HG03280 (cell line): ENCODE data around the gene TOB1.
"Not testable (repeated sequence)": the region's sequence is repeated elsewhere in the genome, so short reads cannot be mapped to it uniquely, and the experiment has no call there.

ENCODE experiments used
- ATAC-seq: cut with Tn5 transposase; IDR thresholded peaks from one replicate; pipeline ENCODE4 v1.9.1; 2021; ENCODE audit warnings: mild to moderate bottlenecking, moderate library complexity; ENCODE audit not compliant: unreplicated experiment

Gene TOB1

GRCh38 chr17:50899005-50899460 is 32.9 kb upstream of the TOB1 start:
- ATAC-seq, result no peak

GRCh38 chr17:50898369-50899004 is 32.3 kb upstream of the TOB1 start:
- ATAC-seq, result no peak

DNA sequence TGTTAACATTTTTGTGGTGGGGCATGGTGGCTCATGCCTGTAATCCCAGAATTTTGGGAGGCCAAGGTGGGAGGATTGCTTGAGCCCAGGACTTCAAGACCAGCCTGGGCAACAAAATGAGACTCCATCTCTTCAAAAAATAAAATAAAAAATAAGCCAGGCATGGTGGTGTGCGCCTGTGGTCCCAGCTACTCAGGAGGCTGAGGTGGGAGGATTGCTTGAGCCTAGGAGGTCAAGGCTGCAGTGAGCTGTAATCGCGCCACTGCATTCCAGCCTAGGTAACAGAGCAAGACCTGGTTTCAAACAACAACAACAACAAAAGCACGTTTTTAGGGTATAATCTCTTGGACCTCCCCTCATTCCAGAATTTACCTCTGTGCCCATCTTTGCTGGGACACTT is 28.4 kb upstream of the TOB1 start:
- ATAC-seq, result not testable (repeated sequence)

DNA sequence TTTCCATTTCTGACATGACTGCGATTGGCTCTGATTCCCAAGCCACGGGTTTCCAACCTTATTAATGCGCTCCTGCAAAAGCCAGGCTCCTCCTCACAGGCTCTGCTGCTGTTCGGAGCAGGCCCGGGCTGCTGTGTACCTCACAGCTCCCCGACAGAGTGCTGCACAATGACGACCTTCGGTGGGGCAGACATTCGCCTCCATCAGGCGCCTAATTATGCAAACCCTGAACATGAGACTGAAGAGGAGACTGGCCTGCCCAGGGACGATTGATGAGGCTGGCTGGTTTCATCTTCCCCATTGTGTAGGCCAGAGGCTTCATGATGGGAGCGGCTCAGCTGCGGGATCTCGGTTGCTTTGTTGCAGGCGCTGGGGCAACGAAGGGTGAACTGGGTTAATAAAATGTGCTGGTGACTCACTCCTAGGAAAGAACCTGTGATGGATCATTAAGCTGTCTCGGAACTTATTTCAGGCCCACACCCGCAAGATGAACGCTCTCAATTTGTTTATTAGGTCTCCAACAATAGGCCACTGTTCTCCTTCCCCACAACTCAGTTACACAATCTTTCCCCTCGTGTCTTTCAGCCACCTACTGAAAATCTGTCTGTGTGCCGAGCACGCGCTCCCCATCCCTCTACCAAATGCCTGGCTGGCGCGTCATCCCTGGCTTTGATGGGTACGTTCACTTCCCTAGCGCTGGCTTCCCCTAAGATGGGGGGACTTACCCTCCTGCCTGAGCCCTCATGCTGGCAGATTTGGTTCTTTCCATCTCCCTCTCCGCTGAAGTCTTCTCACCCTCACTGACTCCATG is 27.2 kb upstream of the TOB1 start:
- no peak for ATAC-seq

DNA sequence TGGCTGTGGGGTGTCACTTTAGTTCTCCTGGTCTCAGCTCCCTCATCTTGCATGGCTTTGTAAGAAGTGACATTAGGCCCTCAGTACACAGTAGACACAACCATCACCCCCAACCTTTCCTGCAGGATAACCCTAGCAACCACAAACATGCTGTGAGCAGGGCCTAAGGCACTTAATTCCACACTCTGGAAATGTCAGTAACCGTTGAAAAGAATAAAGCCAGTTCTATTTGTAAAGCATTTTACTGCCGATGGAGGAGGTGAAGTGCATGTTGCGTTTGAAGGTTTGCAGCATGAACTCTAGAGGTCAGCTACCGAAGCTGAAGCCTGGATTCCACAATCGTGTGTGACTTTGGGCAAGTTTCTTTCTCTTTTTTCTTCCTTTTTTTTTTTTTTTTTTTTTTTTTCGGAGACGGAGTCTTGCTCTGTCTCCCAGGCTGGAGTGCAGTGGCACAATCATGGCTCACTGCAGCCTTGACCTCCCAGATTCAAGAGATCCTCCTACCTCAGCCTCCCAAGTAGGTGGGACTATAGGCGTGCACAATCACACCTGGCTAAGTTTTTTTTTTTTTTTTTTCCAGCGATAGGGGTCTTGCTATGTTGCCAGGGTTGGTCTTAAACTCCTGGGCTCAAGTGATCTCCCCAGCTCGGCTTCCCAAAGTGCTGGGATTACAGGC is 26.1 kb upstream of the TOB1 start:
- ATAC-seq, result no peak

DNA sequence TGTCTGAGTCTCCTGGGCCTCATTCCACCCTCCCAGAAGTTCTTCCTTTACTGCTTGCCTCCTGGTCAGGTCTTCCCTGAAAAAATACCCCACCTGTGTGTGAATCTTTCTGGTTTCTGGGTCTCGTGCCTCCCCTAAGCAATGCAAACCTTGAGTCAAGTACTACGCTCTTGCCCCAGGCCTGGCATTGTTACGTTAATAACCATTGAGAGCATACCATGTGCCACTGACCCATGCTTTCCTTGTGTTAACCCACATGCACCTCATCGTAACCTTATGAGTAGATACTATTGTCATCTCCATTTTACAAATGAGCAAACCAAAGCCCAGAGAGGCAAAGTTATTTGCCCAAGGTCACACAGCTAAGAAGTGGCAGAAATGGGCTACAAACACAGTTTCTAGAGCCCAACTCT is 25.4 kb upstream of the TOB1 start:
- ATAC-seq, result no peak

- no peak for ATAC-seq
Measured at GRCh38 chr17:50890675-50891516, 24.7 kb upstream of the TOB1 start.

- ATAC-seq, result no peak
Measured at GRCh38 chr17:50889528-50890118, 23.5 kb upstream of the TOB1 start.

DNA sequence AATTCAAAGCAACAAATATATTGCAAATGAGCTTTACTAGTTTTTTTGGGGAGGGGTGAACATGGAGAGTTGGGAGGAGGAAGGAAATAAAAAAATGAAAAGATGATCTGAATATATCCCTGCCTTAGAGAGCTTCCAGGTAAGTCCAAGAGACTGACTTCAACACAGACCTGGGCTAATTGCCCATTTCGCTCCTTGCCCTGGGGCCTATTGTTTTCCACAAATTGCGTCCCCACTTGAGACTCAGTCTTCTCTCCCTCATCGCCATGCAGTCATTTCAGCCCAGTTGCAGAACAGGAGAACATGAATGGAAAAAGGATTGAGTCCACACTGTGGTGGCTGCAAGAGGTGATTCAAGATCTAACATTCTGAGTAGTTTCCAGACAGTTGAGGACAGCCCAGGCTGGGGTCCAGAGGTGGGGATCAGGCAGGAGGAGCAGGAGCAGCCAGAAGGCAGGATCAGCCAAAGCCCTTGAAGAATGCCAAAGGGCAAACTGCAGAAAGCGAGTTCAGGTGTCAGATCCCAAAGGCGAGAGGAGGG is 21.6 kb upstream of the TOB1 start:
- no peak for ATAC-seq

DNA sequence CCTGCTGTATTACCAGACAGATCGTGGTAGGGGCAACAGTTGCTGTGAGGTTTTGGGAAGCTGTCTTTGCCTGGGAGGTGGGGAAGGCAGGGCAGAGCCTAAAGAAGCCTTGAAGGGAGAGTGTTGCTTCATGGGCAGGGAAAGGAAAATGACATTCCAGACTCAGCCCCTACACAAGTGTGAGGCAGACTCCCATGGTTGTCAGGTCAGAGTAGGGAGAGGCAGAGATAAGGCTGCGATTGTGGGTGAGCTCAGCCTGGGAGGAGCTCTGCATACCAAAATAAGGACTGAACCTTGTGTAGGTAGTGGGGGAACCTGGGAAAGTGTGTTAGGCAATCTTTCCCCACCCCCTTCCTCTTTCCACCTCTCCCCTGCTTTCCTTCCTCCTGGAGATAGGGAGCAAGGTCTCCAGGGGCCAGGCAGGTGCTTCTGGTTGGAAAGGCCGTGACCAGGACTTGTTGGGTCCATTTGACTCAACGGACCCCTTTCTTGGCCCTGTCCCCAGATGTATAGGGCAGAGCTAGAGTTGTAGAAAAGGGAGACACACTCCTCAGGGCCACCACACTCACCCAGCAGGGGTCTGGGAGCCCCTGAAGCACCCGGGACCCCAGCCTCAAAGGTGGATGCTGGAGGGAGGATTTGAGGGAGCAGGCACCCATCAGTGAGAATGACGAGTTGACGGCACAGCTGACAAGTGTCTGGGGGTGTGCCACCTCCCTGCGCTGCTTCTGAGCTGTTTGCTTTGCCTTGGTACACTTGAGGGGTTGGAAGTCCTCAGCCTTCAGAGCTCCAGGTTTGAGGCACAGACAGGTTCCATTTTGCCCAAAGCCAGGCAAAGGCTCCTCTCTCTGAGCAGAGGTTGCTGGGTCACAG is 18.5 kb upstream of the TOB1 start:
- no peak for ATAC-seq

DNA sequence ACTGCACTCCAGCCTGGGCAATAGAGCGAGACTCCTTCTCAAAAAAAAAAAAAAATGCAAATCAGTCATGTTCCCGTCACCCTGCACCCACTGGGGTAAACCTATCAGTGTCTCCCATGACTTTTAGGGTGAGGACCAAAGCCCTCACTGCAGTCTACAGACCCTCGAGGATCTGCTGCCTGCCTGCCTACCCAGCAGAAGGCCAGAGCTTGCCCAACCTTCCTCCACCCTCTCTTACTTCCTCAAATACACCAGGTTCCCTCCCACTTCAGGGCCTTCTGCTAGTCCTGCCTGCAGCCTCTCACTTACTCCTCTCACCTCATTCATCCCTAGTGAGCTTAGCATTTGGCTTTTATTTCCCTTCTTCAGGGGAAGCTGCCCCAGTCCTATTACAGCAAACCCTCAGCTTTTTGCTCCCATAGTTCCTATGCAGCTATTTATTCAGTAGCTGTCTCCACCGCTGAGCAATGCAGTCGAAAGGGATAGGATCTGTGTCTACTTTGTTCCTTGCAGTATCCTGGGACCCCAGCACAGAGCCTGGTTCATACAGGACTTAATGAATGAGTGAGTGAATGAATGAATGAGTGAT is 17.8 kb upstream of the TOB1 start:
- ATAC-seq, result peak; percentile 50

DNA sequence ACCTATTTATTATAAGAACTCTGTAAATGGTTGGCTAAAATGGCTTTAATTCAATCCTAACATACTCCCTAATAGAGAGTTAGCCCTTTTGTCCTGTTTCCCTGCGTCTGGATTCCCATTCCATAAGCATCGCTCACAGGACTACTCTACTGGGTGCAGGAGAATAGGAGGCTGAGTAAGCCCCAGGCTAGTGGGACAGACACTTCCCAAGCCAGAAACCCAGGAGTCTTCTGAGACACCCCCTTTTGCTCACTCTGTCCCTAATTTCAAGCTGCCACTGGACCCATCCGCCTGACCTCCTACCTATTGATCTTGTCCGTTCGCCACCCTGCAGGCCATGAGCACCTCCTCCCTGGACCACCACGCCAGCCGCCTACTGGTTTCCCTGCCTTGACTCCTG is 16.7 kb upstream of the TOB1 start:
- no peak for ATAC-seq

GRCh38 chr17:50881182-50881581 is 15.0 kb upstream of the TOB1 start:
- no peak for ATAC-seq

- ATAC-seq, result no peak
Measured at GRCh38 chr17:50879086-50879485, 12.9 kb upstream of the TOB1 start.

- ATAC-seq, result no peak
Measured at GRCh38 chr17:50877838-50878237, 11.7 kb upstream of the TOB1 start.

GRCh38 chr17:50877042-50877441 is 10.9 kb upstream of the TOB1 start:
- ATAC-seq, result not testable (repeated sequence)

DNA sequence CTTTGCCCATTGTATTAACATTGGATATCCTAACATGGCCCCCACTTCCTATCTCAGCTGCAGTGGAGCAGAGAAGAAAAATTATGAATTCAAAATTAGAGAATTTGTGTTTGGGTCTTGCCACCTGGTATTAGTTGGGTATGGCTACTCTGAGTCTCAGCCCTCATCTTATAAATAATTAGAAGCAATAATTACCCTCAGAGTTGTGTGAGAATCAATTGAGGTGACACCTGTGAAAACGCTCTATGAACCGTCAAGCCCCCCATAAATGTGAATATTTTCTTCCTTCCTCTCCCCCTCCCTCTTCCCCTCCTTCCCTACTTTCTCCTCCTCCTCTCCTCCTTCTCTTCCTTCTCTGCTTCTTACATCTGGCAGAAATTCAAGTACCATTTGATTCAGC is 8.9 kb upstream of the TOB1 start:
- ATAC-seq, result no peak

DNA sequence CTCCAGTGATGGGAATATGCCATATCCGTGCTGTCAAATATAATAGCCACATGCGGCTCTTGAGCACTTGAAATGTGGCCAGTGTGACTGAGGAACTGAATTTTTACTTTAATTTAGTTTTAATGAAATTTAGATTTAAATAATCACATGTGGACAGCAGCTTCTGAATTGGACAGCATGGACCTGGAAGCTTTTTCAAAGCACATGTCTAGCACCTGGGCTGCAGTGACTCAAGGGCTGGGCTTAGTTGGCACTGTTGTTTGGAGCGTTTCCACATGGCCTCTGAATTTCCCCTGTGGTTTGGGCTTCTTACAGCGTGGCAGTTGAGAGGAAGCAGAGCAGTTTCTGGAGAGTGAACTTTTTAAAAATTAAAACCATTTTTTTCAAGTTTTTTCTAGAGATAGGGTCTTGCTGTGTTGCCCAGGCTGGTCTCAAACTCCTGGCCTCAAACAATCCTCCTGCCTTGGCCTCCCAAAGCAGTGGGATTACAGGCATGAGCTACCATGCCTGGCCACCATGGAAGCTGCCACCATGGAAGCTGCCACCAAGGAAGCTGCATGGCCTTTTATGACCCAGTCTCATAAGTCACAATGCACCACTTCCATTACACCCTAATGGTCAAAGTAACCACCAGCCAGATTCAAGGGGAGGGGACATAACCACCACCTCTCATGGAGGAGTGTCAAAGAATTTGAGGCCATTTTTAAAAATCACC is 6.7 kb upstream of the TOB1 start:
- no peak for ATAC-seq
